Measurements from ENCODE around the gene SLC2A5.

DNA sequence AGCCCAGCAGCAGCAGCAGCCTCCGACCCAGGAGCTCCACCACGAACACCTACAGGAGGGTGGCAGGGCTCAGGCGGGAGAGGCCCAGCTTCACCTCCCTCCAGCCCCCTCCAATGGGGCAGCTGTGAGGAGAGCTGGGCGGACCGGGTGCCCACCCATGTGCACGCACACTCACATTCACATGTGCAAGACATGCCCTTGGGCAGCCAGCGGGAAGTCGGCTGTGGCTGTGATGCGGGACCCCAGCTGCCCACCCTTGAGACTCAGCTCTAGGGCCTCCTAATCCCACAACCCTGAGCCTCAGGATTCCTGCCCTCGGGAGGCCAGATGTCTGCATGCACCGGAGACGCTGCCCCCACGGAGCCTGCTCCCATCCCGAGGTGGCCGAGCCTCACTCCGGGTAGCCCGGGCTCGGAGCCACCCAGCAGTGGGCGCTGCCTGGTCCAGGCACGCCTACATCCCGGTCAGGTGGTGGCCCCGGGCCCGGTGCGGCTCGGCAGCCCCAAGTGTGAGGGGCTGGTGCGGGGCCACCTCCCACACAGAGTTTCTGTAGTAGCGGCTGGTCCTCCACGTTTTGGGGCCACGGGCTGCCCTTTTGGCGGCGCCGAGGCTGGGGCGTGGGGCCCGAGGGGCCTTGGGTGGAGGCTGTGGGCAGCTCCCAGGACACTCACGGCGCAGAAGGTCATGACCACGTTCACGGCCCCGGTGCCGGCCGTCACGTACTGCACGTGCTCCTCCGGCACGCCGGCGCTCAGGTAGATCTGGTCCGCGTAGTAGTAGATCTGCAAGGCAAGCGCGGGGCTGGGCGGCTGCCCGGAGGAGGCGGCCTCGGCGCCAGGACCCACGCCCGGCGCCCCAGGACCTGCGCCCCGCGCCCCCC is 30.3 kb downstream of the SLC2A5 start:
- TF ChIP-seq, protein P1, sequence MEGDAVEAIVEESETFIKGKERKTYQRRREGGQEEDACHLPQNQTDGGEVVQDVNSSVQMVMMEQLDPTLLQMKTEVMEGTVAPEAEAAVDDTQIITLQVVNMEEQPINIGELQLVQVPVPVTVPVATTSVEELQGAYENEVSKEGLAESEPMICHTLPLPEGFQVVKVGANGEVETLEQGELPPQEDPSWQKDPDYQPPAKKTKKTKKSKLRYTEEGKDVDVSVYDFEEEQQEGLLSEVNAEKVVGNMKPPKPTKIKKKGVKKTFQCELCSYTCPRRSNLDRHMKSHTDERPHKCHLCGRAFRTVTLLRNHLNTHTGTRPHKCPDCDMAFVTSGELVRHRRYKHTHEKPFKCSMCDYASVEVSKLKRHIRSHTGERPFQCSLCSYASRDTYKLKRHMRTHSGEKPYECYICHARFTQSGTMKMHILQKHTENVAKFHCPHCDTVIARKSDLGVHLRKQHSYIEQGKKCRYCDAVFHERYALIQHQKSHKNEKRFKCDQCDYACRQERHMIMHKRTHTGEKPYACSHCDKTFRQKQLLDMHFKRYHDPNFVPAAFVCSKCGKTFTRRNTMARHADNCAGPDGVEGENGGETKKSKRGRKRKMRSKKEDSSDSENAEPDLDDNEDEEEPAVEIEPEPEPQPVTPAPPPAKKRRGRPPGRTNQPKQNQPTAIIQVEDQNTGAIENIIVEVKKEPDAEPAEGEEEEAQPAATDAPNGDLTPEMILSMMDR (conservative IDR thresholded peaks at IDR 0.05; ENCODE audit: low read depth, low read length) = no peak
- TF ChIP-seq POLR2A (IDR thresholded peaks at IDR 0.05; ENCODE audit: low read depth, low read length) (no peak), FOS (IDR thresholded peaks at IDR 0.05; ENCODE audit: low read depth, low read length) (no peak), SMC3 (IDR thresholded peaks at IDR 0.05; ENCODE audit: low read depth, low read length) (no peak), MAFK (IDR thresholded peaks at IDR 0.05; ENCODE audit: low read depth, low read length) (no peak), RAD21 (IDR thresholded peaks at IDR 0.05; ENCODE audit: low read length) (no peak), MXI1 (IDR thresholded peaks at IDR 0.05; ENCODE audit: borderline replicate concordance, low read depth, low read length) (no peak), RFX5 (IDR thresholded peaks at IDR 0.05; ENCODE audit: low read depth, low read length) (no peak)
- TF ChIP-seq, protein P2, sequence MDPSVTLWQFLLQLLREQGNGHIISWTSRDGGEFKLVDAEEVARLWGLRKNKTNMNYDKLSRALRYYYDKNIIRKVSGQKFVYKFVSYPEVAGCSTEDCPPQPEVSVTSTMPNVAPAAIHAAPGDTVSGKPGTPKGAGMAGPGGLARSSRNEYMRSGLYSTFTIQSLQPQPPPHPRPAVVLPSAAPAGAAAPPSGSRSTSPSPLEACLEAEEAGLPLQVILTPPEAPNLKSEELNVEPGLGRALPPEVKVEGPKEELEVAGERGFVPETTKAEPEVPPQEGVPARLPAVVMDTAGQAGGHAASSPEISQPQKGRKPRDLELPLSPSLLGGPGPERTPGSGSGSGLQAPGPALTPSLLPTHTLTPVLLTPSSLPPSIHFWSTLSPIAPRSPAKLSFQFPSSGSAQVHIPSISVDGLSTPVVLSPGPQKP (IDR thresholded peaks at IDR 0.05; ENCODE audit: borderline replicate concordance, low read depth, low read length) = no peak
